ENCODE measurements around the gene TMEM132C. TPM values are rescaled to one million over a fixed set of nuclear protein-coding genes. Genes with fewer than 3 reads are reported as not detected.

The TMEM132C gene
- total and polyA plus RNA-seq, 2 experiments from 2014 or later: not detected

DNA sequence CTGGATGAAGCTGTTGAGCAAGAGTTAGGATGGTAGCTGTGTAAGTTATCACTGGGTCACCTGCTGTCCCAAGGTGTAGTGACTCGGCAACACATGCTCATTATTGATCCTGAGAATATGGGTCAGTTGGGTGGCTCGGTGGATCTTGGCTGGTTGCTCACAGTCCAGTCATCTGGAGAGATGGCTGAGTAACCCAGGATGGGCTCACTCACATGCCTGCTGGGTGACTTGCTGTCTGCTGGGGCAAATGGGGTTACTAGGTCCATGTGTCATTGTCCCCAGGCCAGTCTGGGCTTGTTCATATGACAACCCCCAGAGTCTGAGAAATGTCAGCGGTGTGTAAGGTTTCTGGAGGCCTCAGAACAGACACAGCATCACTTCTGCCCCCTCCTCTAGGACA, 487.3 kb downstream of the TMEM132C start (continued):
- TF ChIP-seq, protein P1, sequence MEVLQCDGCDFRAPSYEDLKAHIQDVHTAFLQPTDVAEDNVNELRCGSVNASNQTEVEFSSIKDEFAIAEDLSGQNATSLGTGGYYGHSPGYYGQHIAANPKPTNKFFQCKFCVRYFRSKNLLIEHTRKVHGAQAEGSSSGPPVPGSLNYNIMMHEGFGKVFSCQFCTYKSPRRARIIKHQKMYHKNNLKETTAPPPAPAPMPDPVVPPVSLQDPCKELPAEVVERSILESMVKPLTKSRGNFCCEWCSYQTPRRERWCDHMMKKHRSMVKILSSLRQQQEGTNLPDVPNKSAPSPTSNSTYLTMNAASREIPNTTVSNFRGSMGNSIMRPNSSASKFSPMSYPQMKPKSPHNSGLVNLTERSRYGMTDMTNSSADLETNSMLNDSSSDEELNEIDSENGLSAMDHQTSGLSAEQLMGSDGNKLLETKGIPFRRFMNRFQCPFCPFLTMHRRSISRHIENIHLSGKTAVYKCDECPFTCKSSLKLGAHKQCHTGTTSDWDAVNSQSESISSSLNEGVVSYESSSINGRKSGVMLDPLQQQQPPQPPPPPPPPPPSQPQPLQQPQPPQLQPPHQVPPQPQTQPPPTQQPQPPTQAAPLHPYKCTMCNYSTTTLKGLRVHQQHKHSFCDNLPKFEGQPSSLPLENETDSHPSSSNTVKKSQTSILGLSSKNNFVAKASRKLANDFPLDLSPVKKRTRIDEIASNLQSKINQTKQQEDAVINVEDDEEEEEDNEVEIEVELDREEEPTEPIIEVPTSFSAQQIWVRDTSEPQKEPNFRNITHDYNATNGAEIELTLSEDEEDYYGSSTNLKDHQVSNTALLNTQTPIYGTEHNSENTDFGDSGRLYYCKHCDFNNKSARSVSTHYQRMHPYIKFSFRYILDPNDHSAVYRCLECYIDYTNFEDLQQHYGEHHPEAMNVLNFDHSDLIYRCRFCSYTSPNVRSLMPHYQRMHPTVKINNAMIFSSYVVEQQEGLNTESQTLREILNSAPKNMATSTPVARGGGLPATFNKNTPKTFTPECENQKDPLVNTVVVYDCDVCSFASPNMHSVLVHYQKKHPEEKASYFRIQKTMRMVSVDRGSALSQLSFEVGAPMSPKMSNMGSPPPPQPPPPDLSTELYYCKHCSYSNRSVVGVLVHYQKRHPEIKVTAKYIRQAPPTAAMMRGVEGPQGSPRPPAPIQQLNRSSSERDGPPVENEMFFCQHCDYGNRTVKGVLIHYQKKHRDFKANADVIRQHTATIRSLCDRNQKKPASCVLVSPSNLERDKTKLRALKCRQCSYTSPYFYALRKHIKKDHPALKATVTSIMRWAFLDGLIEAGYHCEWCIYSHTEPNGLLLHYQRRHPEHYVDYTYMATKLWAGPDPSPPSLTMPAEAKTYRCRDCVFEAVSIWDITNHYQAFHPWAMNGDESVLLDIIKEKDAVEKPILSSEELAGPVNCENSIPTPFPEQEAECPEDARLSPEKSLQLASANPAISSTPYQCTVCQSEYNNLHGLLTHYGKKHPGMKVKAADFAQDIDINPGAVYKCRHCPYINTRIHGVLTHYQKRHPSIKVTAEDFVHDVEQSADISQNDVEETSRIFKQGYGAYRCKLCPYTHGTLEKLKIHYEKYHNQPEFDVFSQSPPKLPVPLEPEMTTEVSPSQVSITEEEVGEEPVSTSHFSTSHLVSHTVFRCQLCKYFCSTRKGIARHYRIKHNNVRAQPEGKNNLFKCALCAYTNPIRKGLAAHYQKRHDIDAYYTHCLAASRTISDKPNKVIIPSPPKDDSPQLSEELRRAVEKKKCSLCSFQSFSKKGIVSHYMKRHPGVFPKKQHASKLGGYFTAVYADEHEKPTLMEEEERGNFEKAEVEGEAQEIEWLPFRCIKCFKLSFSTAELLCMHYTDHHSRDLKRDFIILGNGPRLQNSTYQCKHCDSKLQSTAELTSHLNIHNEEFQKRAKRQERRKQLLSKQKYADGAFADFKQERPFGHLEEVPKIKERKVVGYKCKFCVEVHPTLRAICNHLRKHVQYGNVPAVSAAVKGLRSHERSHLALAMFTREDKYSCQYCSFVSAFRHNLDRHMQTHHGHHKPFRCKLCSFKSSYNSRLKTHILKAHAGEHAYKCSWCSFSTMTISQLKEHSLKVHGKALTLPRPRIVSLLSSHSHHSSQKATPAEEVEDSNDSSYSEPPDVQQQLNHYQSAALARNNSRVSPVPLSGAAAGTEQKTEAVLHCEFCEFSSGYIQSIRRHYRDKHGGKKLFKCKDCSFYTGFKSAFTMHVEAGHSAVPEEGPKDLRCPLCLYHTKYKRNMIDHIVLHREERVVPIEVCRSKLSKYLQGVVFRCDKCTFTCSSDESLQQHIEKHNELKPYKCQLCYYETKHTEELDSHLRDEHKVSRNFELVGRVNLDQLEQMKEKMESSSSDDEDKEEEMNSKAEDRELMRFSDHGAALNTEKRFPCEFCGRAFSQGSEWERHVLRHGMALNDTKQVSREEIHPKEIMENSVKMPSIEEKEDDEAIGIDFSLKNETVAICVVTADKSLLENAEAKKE (CRISPR knock-in tag; IDR thresholded peaks at IDR 0.05): no peak
- TF ChIP-seq, protein P2, sequence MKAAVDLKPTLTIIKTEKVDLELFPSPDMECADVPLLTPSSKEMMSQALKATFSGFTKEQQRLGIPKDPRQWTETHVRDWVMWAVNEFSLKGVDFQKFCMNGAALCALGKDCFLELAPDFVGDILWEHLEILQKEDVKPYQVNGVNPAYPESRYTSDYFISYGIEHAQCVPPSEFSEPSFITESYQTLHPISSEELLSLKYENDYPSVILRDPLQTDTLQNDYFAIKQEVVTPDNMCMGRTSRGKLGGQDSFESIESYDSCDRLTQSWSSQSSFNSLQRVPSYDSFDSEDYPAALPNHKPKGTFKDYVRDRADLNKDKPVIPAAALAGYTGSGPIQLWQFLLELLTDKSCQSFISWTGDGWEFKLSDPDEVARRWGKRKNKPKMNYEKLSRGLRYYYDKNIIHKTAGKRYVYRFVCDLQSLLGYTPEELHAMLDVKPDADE (IDR thresholded peaks at IDR 0.05): no peak
- no peak for TF ChIP-seq NANOG (IDR thresholded peaks at IDR 0.05; ENCODE audit: borderline replicate concordance)
- TF ChIP-seq, protein P3, sequence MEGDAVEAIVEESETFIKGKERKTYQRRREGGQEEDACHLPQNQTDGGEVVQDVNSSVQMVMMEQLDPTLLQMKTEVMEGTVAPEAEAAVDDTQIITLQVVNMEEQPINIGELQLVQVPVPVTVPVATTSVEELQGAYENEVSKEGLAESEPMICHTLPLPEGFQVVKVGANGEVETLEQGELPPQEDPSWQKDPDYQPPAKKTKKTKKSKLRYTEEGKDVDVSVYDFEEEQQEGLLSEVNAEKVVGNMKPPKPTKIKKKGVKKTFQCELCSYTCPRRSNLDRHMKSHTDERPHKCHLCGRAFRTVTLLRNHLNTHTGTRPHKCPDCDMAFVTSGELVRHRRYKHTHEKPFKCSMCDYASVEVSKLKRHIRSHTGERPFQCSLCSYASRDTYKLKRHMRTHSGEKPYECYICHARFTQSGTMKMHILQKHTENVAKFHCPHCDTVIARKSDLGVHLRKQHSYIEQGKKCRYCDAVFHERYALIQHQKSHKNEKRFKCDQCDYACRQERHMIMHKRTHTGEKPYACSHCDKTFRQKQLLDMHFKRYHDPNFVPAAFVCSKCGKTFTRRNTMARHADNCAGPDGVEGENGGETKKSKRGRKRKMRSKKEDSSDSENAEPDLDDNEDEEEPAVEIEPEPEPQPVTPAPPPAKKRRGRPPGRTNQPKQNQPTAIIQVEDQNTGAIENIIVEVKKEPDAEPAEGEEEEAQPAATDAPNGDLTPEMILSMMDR (conservative IDR thresholded peaks at IDR 0.05; ENCODE audit: low read depth in 2 of 2): no peak

DNA sequence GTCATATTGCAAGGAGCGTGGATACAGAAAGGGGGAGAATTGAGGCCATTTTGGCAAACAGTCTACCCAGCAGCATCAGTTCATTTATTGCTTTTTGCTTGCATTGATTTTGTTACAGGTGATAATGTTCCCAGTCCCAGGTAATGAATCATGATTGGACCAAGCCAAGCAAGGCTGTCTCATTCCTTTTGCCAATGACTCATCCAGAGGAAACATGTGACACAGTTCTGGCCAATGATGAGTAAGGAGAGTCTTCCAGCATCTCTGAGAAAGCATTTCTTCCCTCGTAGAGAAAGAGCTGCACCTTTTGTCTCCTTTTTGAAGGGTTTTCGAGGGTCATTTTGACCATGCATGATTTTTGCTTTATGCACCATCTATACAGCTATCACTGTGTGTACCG, 488.6 kb downstream of the TMEM132C start:
- no peaks in the 10 kb centered on the region for H3K4me1 Mint-ChIP-seq
- no peaks in the 10 kb centered on the region for H3K27me3 Mint-ChIP-seq (ENCODE audit: insufficient read depth, low read depth, poor library complexity)
- Histone ChIP-seq H3K4me1 (ENCODE audit: insufficient read depth) (no peaks in the 10 kb centered on the region), H3K27ac (ENCODE audit: low read depth) (no peak overlapping the region), H3K27me3 (ENCODE audit: insufficient read depth) (no peaks in the 10 kb centered on the region), H4K20me1 (replicated peaks; ENCODE audit: insufficient read depth) (no peaks in the 10 kb centered on the region), H3K4me2 (no peak overlapping the region), H3K9me2 (ENCODE audit: insufficient read depth) (no peaks in the 10 kb centered on the region), H3F3A (replicated peaks; ENCODE audit: low read depth) (no peaks in the 10 kb centered on the region), H3K79me2 (replicated peaks; ENCODE audit: insufficient read depth) (no peaks in the 10 kb centered on the region), H3K4me3 (no peak overlapping the region), H2AFZ (no peak overlapping the region), H3K36me3 (ENCODE audit: insufficient read depth) (no peaks in the 10 kb centered on the region)
- no peak overlapping the region for H3K27ac Mint-ChIP-seq
- H3K36me3 Mint-ChIP-seq (ENCODE audit: low read depth): peaks cover 35% of the 10 kb centered on the region
- H3K4me3 Mint-ChIP-seq: no peak overlapping the region
- no peak for TF ChIP-seq ZNF331 (CRISPR knock-in tag; IDR thresholded peaks at IDR 0.05; ENCODE audit: low read depth)
- DNase-seq (ENCODE audit: low spot score) (no peak), ATAC-seq (no peak)
- H3K9me3 Mint-ChIP-seq: peaks cover 90% of the 10 kb centered on the region

Small RNAs within 50 kb of the gene (microRNA-seq; reads per million reads assigned to microRNA genes)
- gene MIR3612 (not detected), gene MIR4419B (not detected)

Small RNAs within 50 kb of the gene (small RNA-seq; reads per million reads assigned to genes)
- gene MIR3612 (ENCODE audit: low replicate concordance) (not detected), gene MIR4419B (ENCODE audit: low replicate concordance) (not detected)

All from GM23338 (cell line).